Fibroblast of skin of abdomen (primary cell): ENCODE results near the gene GPER1.
"Not testable (repeated sequence)": the region's sequence is repeated elsewhere in the genome, so short reads cannot be mapped to it uniquely, and the experiment has no call there.

ENCODE experiments used
- DNase-seq: peaks from one replicate; pipeline ENCODE4 v3.0.0-alpha.2; 2013

GPER1 gene

GRCh38 chr7:1121886-1122831 lies 34.2 kb downstream of the GPER1 start:
- DNase-seq, result no peak

- DNase-seq, result no peak
These were observed 35.1 kb downstream of the GPER1 start for GRCh38 chr7:1122832-1123501.

- DNase-seq, result peak; percentile 62
These were observed 35.8 kb downstream of the GPER1 start for GRCh38 chr7:1123715-1124114.

- DNase-seq, result no peak
These were observed 36.3 kb downstream of the GPER1 start for GRCh38 chr7:1124164-1124563.

- DNase-seq, result no peak
These were observed 37.1 kb downstream of the GPER1 start for GRCh38 chr7:1124816-1125602.

- no peak for DNase-seq
These were observed 37.7 kb downstream of the GPER1 start for GRCh38 chr7:1125603-1125969.

- no peak for DNase-seq
These were observed 39.1 kb downstream of the GPER1 start for GRCh38 chr7:1127001-1127400.

- no peak for DNase-seq
These were observed 41.5 kb downstream of the GPER1 start for GRCh38 chr7:1129431-1129830.

GRCh38 chr7:1130021-1130990 lies 42.4 kb downstream of the GPER1 start:
- DNase-seq, result no peak

- no peak for DNase-seq
These were observed 43.8 kb downstream of the GPER1 start for GRCh38 chr7:1131471-1132265.

- DNase-seq, result no peak
These were observed 47.0 kb downstream of the GPER1 start for GRCh38 chr7:1134951-1135350.

- DNase-seq, result no peak
These were observed 49.1 kb downstream of the GPER1 start for GRCh38 chr7:1136841-1137516.

GRCh38 chr7:1137517-1138167 lies 49.7 kb downstream of the GPER1 start:
- DNase-seq, result no peak

GRCh38 chr7:1140476-1141104 lies 52.7 kb downstream of the GPER1 start:
- no peak for DNase-seq

- no peak for DNase-seq
These were observed 53.7 kb downstream of the GPER1 start for GRCh38 chr7:1141651-1142050.

GRCh38 chr7:1142051-1142635 lies 54.2 kb downstream of the GPER1 start:
- peak; percentile 14 for DNase-seq

- not testable (repeated sequence) for DNase-seq
These were observed 55.1 kb downstream of the GPER1 start for GRCh38 chr7:1143031-1143430.
